ENCODE results near the gene GIMAP6.

Gene GIMAP6

DNA sequence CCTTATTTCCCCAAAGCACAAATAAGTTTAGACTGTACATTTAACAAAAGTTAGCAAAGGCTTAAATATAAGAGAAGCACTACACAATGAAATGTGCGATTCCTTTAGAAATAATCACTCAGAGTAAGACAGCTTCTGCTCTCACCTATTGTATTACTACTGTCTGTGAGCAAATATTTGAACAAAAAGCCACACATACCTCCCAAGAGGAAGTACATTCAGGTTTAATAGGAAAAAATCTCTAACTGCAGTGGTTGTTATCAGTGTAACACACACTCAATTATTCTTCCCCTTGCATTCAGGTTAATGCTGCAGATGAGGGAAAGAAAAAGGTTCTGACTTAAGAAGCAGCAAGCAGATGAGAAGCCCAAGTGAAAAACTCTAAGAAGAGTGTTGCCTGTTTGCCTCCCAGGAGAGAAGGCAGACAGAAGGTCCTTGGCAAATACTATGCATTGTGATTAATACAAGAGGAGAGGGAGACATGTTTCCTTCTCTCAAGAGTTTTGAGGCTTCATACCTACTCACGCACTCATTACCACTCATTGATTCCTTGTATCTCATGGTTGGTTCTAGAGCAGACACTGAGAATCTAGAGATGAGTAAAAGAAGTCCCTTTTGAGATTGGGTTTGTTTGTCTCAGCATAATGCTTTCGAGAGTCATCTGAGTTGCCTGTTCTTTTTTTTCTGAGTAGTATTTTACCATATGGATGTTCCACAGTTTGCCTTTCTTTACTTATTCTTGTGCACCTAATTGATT is 51.4 kb downstream of the GIMAP6 start:
- no peak for DNase-seq

DNA sequence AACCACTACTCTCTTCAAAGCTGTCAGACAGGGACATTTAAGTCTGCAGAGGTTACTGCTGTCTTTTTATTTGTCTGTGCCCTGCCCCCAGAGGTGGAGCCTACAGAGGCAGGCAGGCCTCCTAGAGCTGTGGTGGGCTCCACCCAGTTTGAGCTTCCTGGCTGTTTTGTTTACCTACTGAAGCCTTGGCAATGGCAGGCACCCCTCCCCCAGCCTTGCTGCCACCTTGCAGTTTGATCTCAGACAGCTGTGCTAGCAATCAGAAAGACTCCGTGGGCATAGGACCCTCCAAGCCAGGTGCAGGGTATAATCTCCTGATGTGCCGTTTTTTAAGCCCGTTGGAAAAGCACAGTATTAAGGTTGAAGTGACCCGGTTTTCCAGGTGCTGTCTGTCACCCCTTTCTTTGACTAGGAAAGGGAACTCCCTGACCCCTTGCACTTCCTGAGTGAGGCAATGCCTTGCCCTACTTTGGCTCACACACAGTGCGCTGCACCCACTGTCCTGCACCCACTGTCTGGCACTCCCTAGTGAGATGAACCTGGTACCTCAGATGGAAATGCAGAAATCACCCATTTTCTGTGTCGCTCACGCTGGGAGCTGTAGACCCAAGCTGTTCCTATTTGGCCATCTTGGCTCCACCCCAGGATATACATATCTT is 52.1 kb downstream of the GIMAP6 start:
- peak; percentile 33 for DNase-seq
